IMR-90 (cell line): ENCODE results near the gene THRB. TPM values are rescaled to one million over a fixed set of nuclear protein-coding genes. Genes with fewer than 3 reads are reported as not detected.

Experiments used
- ATAC-seq: fragments of 200-7000 bp; cut with Tn5 transposase; 2 replicates; pipeline ENCODE4 v1.9.1; 2020; ENCODE audit warnings: low read depth, mild to moderate bottlenecking, moderate library complexity
- BruUV-seq: library from RNA; stranded (reverse); fragments of 400-500 nt; replicated peaks from 2 replicates; lab custom pipeline; 2021; lab: Mats Ljungman, UMichigan
- CTCF ChIA-PET: fragments of 300-600 bp; formaldehyde crosslinking; extraction: SDS; loops from one replicate; lab custom pipeline; 2021; ENCODE audit warnings: antibody characterized with exemption; lab: Yijun Ruan, JAX
- POLR2A ChIA-PET: fragments of 300-600 bp; sonication (Branson Sonifier 250); formaldehyde crosslinking; loops from one replicate; lab custom pipeline; 2022; ENCODE audit warnings: antibody characterized with exemption; ENCODE audit not compliant: unreplicated experiment; lab: Charles Lee
- DNase-seq: peaks from one replicate; pipeline ENCODE4 v3.0.0; 2013
- H2AFZ ChIP-seq: replicated peaks from 2 replicates; pipeline ENCODE3; 2013; ENCODE audit warnings: low read length, mild to moderate bottlenecking; ENCODE audit not compliant: poor library complexity
- H2AK5ac ChIP-seq: 2 replicates; pipeline ENCODE4 v1.6.1; 2013; ENCODE audit warnings: low read depth, low read length, inconsistent platforms
- H2AK9ac ChIP-seq: replicated peaks from 2 replicates; pipeline ENCODE3; 2013; ENCODE audit warnings: mild to moderate bottlenecking, low read depth, low read length, moderate library complexity; ENCODE audit not compliant: poor library complexity
- H2BK120ac ChIP-seq: 2 replicates; pipeline ENCODE4 v1.6.1; 2013; ENCODE audit warnings: low read depth, low read length, inconsistent platforms
- H2BK15ac ChIP-seq: 3 replicates; pipeline ENCODE4 v1.6.1; 2013; ENCODE audit warnings: low read depth, low read length, inconsistent platforms
- H2BK20ac ChIP-seq: 2 replicates; pipeline ENCODE4 v1.6.1; 2013; ENCODE audit warnings: low read depth, mild to moderate bottlenecking, inconsistent platforms, low read length, moderate library complexity
- H2BK5ac ChIP-seq: 2 replicates; pipeline ENCODE4 v1.6.1; 2013; ENCODE audit warnings: mild to moderate bottlenecking, low read depth, low read length, inconsistent platforms; ENCODE audit not compliant: poor library complexity, severe bottlenecking
- H3K14ac ChIP-seq: replicated peaks from 2 replicates; pipeline ENCODE4 v1.6.1; 2013; ENCODE audit warnings: low read depth, low read length, inconsistent platforms
- H3K18ac ChIP-seq: 2 replicates; pipeline ENCODE4 v1.6.1; 2013; ENCODE audit warnings: low read depth, low read length, control low read depth
- H3K23ac ChIP-seq: 2 replicates; pipeline ENCODE4 v1.6.1; 2013; ENCODE audit warnings: low read depth, low read length, inconsistent platforms
- H3K27ac ChIP-seq: 2 replicates; pipeline ENCODE4 v1.5.1; 2013; ENCODE audit warnings: mild to moderate bottlenecking, control low read depth, low read length; ENCODE audit not compliant: insufficient read depth
- H3K27me3 ChIP-seq: 2 replicates; pipeline ENCODE4 v1.6.1; 2013; ENCODE audit warnings: low read length; ENCODE audit not compliant: control insufficient read depth, insufficient read depth
- H3K36me3 ChIP-seq: 2 replicates; pipeline ENCODE4 v1.6.1; 2013; ENCODE audit warnings: low read length, mixed read lengths; ENCODE audit not compliant: control insufficient read depth, insufficient read depth
- H3K4ac ChIP-seq: 2 replicates; pipeline ENCODE4 v1.6.1; 2013; ENCODE audit warnings: low read depth, low read length, inconsistent platforms
- H3K4me1 ChIP-seq: 2 replicates; pipeline ENCODE4 v1.6.1; 2013; ENCODE audit warnings: low read length, mixed read lengths; ENCODE audit not compliant: control insufficient read depth, insufficient read depth
- H3K4me2 ChIP-seq: 2 replicates; pipeline ENCODE4 v1.6.1; 2013; ENCODE audit warnings: low read depth, mild to moderate bottlenecking, control low read depth, low read length, moderate library complexity
- H3K4me3 ChIP-seq: 2 replicates; pipeline ENCODE4 v1.5.1; 2013; ENCODE audit warnings: low read depth, mild to moderate bottlenecking, control low read depth, low read length, moderate library complexity; ENCODE audit not compliant: insufficient read depth
- H3K56ac ChIP-seq: 2 replicates; pipeline ENCODE4 v1.6.1; 2013; ENCODE audit warnings: low read length, inconsistent platforms; ENCODE audit not compliant: insufficient read depth; ENCODE audit errors: extremely low read depth
- H3K79me1 ChIP-seq, 2 experiments: 2 replicates each; pipeline ENCODE4 v1.6.1; 2013; ENCODE audit warnings: low read length in 2 of 2, inconsistent platforms in 1 of 2, low read depth in 1 of 2
- H3K9ac ChIP-seq: 2 replicates; pipeline ENCODE4 v1.6.1; 2013; ENCODE audit warnings: low read depth, low read length, control low read depth
- H3K9me1 ChIP-seq: 2 replicates; pipeline ENCODE4 v1.6.1; 2013; ENCODE audit warnings: low read length, inconsistent platforms; ENCODE audit not compliant: insufficient read depth
- H3K9me3 ChIP-seq: 2 replicates; pipeline ENCODE4 v1.6.1; 2013; ENCODE audit warnings: low read length; ENCODE audit not compliant: control insufficient read depth, insufficient read depth
- H4K20me1 ChIP-seq: 2 replicates; pipeline ENCODE4 v1.6.1; 2013; ENCODE audit warnings: low read length, inconsistent platforms; ENCODE audit not compliant: insufficient read depth
- H4K5ac ChIP-seq: 2 replicates; pipeline ENCODE4 v1.6.1; 2013; ENCODE audit warnings: mild to moderate bottlenecking, low read depth, low read length, control low read depth
- H4K8ac ChIP-seq, 2 experiments: 2 replicates each; pipeline ENCODE4 v1.6.1; 2013; ENCODE audit warnings: low read depth in 2 of 2, low read length in 2 of 2, control low read depth in 1 of 2, inconsistent platforms in 1 of 2
- H4K91ac ChIP-seq: 2 replicates; pipeline ENCODE4 v1.6.1; 2013; ENCODE audit warnings: low read depth, low read length, inconsistent platforms; ENCODE audit not compliant: insufficient read depth
- BHLHE40 ChIP-seq: fragments of 150-350 bp; IDR thresholded peaks from 2 replicates; pipeline ENCODE4 v1.6.1; 2016; ENCODE audit warnings: mild to moderate bottlenecking, low read depth, low read length
- CEBPB ChIP-seq: IDR thresholded peaks from 2 replicates; pipeline ENCODE4 v1.6.1; 2012; ENCODE audit warnings: low read depth, low read length, improper control_type of control experiment
- CHD1 ChIP-seq: IDR thresholded peaks from 2 replicates; pipeline ENCODE4 v1.6.1; 2012; ENCODE audit warnings: low read depth, low read length, improper control_type of control experiment
- FOS ChIP-seq: fragments of 150-350 bp; IDR thresholded peaks from 2 replicates; pipeline ENCODE4 v1.6.1; 2016; ENCODE audit warnings: low read depth, low read length
- MAFK ChIP-seq: IDR thresholded peaks from 2 replicates; pipeline ENCODE4 v1.6.1; 2012; ENCODE audit warnings: low read depth, low read length, improper control_type of control experiment
- MAZ ChIP-seq: IDR thresholded peaks from 2 replicates; pipeline ENCODE4 v1.6.1; 2012; ENCODE audit warnings: low read depth, mild to moderate bottlenecking, low read length, improper control_type of control experiment, moderate library complexity, borderline replicate concordance
- MXI1 ChIP-seq: IDR thresholded peaks from 2 replicates; pipeline ENCODE4 v1.6.1; 2012; ENCODE audit warnings: low read depth, mild to moderate bottlenecking, low read length, moderate library complexity, borderline replicate concordance
- NFE2L2 ChIP-seq: fragments of 150-350 bp; IDR thresholded peaks from 2 replicates; pipeline ENCODE4 v1.6.1; 2016; ENCODE audit warnings: low read depth, mild to moderate bottlenecking, low read length
- POLR2A ChIP-seq: IDR thresholded peaks from 2 replicates; pipeline ENCODE4 v1.6.1; 2012; ENCODE audit warnings: mild to moderate bottlenecking, low read depth, low read length
- RAD21 ChIP-seq: IDR thresholded peaks from 2 replicates; pipeline ENCODE4 v1.6.1; 2012; ENCODE audit warnings: low read length, improper control_type of control experiment
- RCOR1 ChIP-seq: IDR thresholded peaks from 2 replicates; pipeline ENCODE4 v1.6.1; 2012; ENCODE audit warnings: mild to moderate bottlenecking, low read length, improper control_type of control experiment; ENCODE audit not compliant: insufficient replicate concordance
- RFX5 ChIP-seq: IDR thresholded peaks from 2 replicates; pipeline ENCODE4 v1.8.0; 2012; ENCODE audit warnings: low read depth, mild to moderate bottlenecking, low read length, moderate library complexity
- SMC3 ChIP-seq: fragments of 150-350 bp; IDR thresholded peaks from 2 replicates; pipeline ENCODE4 v1.6.1; 2016; ENCODE audit warnings: low read depth, mild to moderate bottlenecking, antibody characterized with exemption, low read length, moderate library complexity
- USF2 ChIP-seq: fragments of 150-350 bp; IDR thresholded peaks from 2 replicates; pipeline ENCODE4 v1.6.1; 2017; ENCODE audit warnings: mild to moderate bottlenecking, antibody characterized with exemption, low read length, low read depth
- WGBS, 2 experiments: methylation state at CpG; one replicate each; pipeline versions ENCODE4 v1.1.5 to v1.1.7; 2013; ENCODE audit warnings: missing lambda C conversion rate in 2 of 2; ENCODE audit not compliant: insufficient read length in 1 of 2; ENCODE audit errors: extremely low coverage in 2 of 2; 5-methylcytosine and 5-hydroxymethylcytosine counted together
- dilution Hi-C: fragments of 300-500 bp; cut with HindIII; formaldehyde crosslinking; loops from one replicate; pipeline ENCODE4 v1.14.3; 2018; ENCODE audit warnings: low sequenced_read_pairs; ENCODE audit not compliant: unreplicated experiment
- in situ Hi-C: fragments of 300-500 bp; cut with MboI; formaldehyde crosslinking; loops from 3 replicates; pipeline ENCODE4 v1.14.3; 2019; ENCODE audit warnings: low sequenced_read_pairs, inconsistent platforms, mixed read lengths
- intact Hi-C: fragments of 100-400 bp; cut with micrococcal nuclease; formaldehyde crosslinking; loops from 2 replicates; pipeline ENCODE4 v1.10.0; 2022
- polyA plus RNA-seq, 3 experiments: library from polyadenylated mRNA; depleted of rRNA; stranded (reverse); fragments of >200 nt; gene quantifications; 2 replicates each; pipeline ENCODE4 v1.2.3, GENCODE V29; 2012; ENCODE audit warnings: low replicate concordance in 1 of 3
- total RNA-seq: library from RNA; depleted of rRNA; stranded (reverse); fragments of >200 nt; gene quantifications from 2 replicates; pipeline ENCODE4 v1.2.3, GENCODE V29; 2012
- TF ChIP-seq, protein P1 (sequence below): fragments of 150-350 bp; IDR thresholded peaks from 2 replicates; pipeline ENCODE4 v1.6.1; 2016; ENCODE audit warnings: low read depth, mild to moderate bottlenecking, low read length, moderate library complexity, borderline replicate concordance
- TF ChIP-seq, protein P2 (sequence below): conservative IDR thresholded peaks from 2 replicates; pipeline ENCODE4 v1.5.1; 2012; ENCODE audit warnings: mild to moderate bottlenecking, low read depth, low read length, improper control_type of control experiment

The THRB gene
- total and polyA plus RNA-seq, 2 of the 4 experiments (the other 2 are of a cell fraction): under 0.01 TPM; not detected in 1

DNA sequence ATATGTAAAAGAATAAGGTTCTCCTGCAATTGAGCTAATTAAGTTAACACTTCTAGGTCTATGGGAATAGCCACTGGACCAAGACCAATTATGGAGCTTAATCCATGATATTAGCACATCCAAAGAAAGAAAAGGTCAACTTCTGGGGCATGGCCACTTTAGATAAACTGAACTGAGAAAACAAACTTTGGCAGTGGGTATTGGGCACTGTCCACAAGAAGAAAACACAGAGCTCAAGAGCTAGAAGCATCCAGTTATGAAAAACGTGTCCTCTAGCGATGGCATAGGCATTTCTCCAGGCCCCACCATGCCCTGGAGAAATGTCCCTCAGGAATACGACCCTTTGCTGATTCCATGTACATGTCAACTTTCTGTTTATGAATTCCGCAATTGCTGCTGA, 87.8 kb downstream of the THRB start:
- H3K36me3 ChIP-seq: no peaks in the 10 kb centered on the region
- H3K4ac ChIP-seq: no peak overlapping the region
- H2BK15ac ChIP-seq: no peak overlapping the region
- ChIA-PET CTCF (no interaction called here), POLR2A (no interaction called here)
- H2AK9ac ChIP-seq: no peak overlapping the region
- H4K8ac ChIP-seq: no peak overlapping the region
- DNase-seq: no peak
- no peaks in the 10 kb centered on the region for H3K4me1 ChIP-seq
- H4K91ac ChIP-seq: no peak overlapping the region
- no TSS peak for BruUV-seq
- no peak overlapping the region for H2BK120ac ChIP-seq
- no peak overlapping the region for H3K18ac ChIP-seq
- H2BK20ac ChIP-seq: no peak overlapping the region
- no peak for ATAC-seq
- WGBS, 2 experiments: no CpG with 5 or more reads among the region's 4 CpGs
- no peak overlapping the region for H2BK5ac ChIP-seq
- no peak overlapping the region for H2AK5ac ChIP-seq
- no peaks in the 10 kb centered on the region for H4K20me1 ChIP-seq
- dilution Hi-C loops (no loop called here), in situ Hi-C loops (no loop called here), intact Hi-C loops (no loop called here)
- H3K9me1 ChIP-seq: no peaks in the 10 kb centered on the region
- H3K4me2 ChIP-seq: no peak overlapping the region
- no peak overlapping the region for H3K23ac ChIP-seq
- H3K27ac ChIP-seq: no peak overlapping the region
- no peak overlapping the region for H4K5ac ChIP-seq
- H3K56ac ChIP-seq: no peak overlapping the region
- H2AFZ ChIP-seq: no peak overlapping the region
- H3K9me3 ChIP-seq: no peaks in the 10 kb centered on the region
- TF ChIP-seq BHLHE40: no peak
- no peak for TF ChIP-seq CEBPB
- no peak for TF ChIP-seq FOS
- TF ChIP-seq USF2: no peak
- TF ChIP-seq NFE2L2: no peak
- TF ChIP-seq MAZ: no peak
- TF ChIP-seq SMC3: no peak
- no peak for TF ChIP-seq POLR2A
- TF ChIP-seq MAFK: no peak
- no peak for TF ChIP-seq CHD1
- TF ChIP-seq RFX5: no peak
- no peak for TF ChIP-seq RCOR1
- TF ChIP-seq MXI1: no peak
- TF ChIP-seq, protein P1, sequence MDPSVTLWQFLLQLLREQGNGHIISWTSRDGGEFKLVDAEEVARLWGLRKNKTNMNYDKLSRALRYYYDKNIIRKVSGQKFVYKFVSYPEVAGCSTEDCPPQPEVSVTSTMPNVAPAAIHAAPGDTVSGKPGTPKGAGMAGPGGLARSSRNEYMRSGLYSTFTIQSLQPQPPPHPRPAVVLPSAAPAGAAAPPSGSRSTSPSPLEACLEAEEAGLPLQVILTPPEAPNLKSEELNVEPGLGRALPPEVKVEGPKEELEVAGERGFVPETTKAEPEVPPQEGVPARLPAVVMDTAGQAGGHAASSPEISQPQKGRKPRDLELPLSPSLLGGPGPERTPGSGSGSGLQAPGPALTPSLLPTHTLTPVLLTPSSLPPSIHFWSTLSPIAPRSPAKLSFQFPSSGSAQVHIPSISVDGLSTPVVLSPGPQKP: no peak
- TF ChIP-seq, protein P2, sequence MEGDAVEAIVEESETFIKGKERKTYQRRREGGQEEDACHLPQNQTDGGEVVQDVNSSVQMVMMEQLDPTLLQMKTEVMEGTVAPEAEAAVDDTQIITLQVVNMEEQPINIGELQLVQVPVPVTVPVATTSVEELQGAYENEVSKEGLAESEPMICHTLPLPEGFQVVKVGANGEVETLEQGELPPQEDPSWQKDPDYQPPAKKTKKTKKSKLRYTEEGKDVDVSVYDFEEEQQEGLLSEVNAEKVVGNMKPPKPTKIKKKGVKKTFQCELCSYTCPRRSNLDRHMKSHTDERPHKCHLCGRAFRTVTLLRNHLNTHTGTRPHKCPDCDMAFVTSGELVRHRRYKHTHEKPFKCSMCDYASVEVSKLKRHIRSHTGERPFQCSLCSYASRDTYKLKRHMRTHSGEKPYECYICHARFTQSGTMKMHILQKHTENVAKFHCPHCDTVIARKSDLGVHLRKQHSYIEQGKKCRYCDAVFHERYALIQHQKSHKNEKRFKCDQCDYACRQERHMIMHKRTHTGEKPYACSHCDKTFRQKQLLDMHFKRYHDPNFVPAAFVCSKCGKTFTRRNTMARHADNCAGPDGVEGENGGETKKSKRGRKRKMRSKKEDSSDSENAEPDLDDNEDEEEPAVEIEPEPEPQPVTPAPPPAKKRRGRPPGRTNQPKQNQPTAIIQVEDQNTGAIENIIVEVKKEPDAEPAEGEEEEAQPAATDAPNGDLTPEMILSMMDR: no peak
- no peak for TF ChIP-seq RAD21
- H3K27me3 ChIP-seq: no peaks in the 10 kb centered on the region
- H3K9ac ChIP-seq: no peak overlapping the region
- H3K14ac ChIP-seq: no peak overlapping the region
- no peaks in the 10 kb centered on the region for H3K79me1 ChIP-seq
- no peak overlapping the region for H3K4me3 ChIP-seq
